ENCODE data around the gene HOXA3.

Gene HOXA3

DNA sequence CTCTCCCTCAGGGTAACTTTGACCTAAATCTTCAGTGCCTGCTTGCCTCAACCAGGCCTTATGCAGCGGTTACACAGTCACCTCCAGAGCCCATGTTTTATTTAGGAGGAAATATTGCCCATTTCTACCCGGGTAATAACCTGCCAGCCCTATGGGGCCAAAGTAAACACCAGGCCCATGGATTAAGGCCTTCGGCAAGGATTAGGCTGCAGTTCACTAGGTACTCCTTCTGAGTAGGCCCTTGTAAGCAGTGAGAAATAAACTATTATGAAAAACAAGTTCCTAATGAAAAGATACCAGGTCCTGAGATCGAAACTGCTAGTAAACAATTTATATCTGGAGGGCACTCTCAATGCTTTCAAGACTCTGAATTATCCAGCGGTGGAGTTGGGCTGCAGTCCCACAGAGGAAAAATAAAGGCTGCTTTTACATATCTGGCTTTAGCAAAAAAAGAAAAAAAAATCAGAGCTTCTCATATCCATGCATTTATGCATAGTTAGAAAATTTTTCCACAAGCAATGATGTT lies 25.5 kb upstream of the HOXA3 start:
- DNase-seq = no peak

DNA sequence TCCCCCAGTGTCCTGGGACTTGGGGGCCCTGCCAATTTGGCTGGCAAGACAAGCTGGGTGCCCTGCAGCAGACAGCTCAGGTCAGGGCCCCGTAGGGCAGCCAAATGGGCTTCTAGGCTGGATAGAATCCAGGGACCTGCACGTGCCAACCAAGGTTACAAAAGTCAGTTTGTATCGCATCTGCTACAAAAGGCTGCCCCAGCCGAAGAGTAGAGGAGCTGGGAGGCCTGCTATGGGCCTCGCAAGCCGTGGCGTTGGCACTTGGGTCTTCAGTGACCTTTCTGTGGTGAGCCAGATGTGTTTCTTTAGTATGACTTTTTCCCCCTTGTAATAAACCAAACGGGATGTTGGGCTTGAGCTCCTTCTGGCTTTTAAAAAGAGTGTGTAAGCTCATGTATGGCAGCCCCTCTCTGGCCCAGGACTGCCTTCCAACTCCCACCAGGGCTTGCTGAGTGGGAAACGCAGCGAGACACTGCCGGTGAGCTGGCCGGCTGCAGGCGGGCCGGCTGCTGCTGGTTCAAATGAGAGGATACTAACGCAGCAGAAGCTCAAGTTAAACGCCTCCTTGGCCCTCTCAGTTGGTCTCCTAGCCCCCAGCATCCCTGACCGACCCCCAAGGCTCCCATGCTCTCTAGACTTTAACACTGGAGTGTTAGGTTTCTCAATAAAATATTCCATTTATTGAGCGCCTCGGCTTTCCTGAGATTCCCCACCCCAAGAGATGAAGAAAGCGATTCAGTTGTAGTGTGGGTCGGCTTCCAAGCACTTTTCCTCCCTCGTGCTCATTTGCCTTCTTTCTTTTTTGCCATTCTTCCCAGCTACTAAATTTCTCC lies 24.8 kb upstream of the HOXA3 start:
- no peak for DNase-seq

DNA sequence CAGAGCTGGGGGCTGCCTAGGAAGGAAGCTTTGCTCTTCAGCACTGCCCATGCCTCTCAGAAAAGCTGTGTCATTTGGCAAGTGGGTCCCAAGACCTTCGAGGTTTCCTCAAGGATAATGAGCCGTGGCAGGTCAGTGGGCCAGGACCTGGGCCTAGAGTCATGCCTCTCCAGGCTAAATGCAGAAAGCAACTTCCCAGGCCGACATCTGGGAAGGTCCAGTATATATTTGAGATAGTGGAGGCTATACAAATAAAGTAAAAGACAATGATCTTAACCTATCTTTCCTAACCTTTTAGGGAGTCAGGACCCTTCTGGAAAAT lies 24.1 kb upstream of the HOXA3 start:
- DNase-seq = no peak

DNA sequence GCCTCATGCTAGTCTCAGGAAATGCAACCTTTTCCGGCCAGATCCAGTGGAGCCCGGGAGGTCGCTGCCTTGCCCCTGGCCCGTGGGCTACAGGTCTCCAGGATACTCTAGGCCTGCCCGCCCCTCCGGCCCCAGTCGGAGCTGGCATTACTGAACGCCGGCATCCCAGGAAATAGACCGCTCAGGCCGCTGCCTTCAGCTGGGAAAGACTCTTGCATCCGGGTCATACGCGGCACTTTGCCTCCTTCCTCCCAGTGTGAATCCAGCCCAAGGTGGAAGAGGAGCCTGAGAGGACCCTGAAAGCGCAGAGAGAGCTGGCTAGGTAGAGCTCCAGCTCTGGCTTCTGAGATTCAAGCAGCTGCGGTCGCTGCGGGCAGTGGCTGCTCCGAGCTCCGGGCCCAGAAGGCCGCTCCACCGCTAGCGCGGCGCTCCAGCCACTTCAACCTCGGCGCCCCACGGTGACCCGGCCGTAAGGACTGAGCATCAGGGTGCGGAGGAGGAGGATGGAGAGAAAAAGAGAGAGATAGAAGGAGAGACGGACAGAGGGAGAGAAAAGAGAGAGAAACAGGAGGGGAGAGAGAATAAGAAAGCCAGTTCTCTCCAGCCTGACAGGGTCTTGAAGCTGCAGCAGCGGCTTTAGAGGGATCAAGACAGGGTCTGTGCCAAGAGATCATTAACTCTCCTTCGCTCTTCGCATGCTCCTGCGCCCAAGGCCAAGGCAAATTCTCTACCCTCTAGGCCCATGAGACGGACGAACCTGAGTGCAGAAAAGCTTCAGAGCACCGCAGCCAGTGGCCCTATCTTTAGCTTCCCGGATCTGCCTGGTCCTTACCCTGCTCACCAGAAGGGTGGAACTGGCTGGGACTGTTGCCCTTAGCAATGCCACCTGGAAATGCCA lies 23.5 kb upstream of the HOXA3 start:
- no peak for DNase-seq

DNA sequence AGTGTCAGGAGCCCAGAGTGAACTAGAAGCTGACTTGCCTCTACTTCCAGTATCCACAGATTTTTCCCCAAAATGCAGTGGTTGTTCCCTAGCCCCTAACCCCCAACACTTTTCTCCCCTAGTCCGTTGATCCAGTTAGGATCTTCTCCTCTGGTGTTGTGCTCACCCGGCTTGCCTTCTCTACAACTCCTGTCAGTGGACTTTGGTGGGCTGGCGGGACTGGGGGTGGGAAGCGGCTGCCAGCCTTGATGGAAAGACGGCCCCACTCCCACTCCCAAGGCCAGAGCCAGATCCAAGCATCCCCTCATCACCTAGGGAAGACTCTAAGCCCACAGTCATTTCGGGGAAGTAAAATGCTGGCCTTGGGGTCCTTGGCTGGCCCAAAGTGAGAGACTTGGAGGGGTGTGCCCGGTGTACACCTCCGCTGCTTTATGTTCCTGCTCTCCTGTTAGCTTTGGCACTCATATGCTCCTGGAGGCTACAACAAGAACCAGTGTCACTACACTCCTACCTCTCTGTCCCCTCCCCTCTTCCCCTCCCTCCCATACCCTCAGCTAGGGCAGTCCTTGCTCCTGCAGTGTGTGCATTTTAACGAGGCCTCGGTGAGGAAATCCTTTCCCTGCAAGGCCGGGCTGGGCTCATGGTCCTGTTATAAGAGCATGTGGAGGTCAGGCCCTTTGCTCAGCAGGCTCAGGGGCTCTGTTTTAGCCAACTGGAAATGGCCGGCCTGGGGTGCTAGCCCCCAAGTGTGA lies 22.7 kb upstream of the HOXA3 start:
- DNase-seq = no peak

DNA sequence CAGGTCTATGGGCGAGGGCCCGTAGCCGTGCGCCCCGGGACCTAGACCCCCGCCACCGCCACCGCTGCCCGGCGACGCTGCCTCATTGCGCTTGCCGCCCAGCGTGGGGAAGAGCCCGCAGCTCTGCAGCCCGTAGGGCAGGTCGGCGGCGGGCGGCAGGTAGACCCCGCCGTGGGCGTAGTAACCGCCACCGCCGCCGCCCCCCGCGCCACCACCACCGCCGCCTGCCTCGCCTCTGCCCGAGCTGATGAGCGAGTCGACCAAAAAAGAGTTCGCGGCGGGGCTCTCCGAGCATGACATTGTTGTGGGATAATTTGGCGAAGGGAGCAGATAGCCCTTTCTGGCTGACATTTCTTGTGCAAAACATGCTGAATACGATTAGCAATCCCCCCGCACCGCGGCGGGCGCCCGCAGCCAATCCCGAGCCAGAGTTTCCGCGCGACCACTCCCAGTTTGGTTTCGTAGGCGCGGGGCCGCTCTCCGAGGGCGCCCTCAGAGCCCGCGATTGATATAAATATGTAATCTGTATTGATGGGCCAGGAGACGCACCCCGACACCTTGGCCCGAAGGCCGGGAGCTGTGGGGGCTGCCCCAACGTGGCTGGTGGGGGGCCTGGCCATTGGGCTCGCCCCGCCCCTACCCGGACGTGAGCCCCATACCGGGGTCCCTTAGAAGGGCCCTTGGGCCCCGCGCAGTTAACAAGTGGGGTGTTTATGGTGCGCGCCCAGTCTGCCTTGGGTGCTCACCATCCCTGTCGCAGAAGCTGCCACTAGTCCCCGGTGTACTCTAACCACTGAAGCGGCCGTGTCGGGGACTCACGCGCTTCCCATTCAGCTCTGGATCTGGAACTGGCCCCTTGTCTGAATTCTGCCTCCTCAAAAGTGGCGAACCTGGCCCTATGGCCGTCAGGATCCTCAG lies 21.8 kb upstream of the HOXA3 start, which contains the start of gene HOXA10:
Gene HOXA10, minus strand, starts transcription at position 365 of the 918 bp plus-strand sequence. Its CDS starts 14 bp downstream, at position 351.
- DNase-seq = no peak

DNA sequence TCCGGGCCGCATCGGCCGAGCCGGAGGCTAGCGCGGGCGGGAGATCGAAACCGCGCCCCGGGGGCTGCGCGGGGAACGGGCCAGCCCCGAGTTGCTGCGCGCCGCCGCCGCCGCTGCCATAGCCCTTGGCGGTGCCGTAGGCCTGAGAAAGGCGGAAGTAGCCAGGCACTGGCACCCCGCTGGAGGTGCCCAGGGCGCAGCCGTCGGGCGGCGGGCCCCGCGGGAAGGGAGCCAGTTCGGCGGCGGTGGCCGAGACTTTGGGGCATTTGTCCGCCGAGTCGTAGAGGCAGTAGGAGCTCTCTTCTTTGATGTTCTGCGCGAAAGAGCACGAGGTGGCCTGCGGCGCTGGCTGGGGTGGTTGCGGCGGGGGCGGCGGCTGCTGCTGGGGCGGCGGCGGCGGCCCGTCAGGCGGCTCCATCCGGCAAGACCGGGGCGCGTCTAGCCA lies 21.1 kb upstream of the HOXA3 start:
- DNase-seq = no peak

DNA sequence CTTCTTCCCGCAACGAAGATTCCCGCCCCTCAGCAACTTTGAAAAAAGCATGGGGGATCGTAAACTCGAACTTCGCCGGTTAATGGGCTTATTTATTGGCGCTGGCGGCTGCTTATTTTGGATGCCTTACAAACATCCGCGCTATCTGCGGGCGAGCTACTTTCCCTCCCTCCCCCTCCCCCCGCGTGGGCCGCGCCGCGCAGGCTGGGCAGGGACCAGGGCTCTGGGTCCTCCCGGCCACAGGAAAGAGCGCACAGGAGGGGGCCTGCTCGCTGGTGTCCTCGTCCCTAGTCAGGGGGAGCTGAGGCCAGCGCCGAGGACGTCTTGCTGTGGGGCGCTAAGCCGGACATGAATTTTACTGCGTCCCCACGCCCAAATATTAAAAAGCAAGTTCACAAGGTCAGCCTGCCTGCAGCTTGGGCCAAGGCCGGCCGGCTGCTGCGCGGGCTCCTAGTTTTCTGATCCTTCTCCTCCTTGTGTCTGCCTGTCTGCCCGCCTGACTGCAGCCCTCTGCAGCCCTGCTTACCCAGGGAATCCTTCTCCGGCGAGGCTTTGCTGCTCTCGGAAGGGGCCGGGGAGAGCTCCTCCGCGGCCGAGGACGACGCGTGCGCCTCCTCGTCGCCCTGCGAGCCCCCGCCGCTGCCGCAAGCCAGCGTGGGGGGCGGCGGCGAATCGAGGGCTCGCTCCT lies 20.6 kb upstream of the HOXA3 start:
- no peak for DNase-seq

DNA sequence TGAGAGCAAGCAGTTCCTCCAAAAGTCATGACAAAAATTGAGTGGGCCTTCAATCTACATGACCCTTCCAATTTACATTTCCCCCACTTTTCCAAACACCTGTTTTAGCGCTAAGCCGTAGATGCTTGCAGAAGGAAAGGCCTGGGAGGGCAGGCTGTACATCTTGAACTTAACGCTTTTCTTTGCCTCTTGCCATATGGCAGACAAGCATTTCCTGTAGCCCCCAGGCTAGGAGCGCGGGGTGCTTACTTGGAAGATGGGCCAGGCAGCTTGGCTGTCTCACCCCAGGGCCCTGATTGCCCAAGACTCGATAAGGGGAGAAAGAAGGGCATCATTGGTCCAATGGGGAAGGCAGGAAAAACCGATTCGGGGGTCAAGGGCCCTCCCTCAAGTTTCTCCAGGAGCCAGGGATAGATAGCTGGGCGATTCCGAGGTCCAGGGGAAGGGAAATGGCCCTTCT lies 20.0 kb upstream of the HOXA3 start:
- DNase-seq = peak; percentile 49

DNA sequence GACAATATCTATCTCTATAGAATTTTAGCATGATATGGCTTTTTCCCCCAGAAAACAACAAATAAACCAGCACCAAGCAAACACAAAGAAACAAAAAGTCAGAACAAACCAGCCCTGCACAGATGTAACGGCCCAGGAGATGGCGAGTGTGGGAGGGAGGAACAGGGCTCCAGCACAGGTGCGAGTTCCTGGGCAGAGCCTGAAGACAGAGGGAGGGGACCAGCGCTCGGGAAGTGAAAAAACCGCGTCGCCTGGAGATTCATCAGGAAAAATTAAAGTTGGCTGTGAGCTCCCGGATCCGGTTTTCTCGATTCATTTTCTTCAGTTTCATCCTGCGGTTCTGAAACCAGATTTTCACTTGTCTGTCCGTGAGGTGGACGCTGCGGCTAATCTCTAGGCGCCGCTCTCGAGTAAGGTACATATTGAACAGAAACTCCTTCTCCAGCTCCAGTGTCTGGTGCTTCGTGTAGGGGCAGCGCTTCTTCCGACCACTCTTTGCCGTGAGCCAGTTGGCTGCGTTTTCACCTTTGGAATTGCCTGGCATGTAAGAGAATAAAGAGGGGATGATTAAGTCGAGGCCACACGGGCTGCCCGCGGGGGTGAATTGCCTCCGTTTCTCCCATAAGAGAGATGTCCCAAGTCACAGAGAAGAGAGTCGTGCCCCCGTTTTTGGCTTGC lies 19.4 kb upstream of the HOXA3 start:
- peak; percentile 74 for DNase-seq

DNA sequence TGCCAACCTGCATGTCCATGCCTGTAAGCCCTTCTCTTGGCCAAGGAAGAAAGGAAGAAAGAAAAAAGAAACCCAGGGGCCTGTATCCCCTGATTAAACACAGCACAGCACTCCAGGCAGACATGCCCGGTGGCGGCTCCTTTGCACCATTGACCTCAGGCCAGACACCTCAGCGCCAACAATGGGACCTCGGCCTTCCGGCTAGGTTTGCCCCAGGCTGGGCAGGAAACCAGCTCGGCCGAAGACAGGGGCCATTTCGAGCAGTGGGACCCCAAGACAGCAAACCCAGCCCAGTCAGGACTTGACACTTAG lies 18.9 kb upstream of the HOXA3 start:
- DNase-seq = peak; percentile 74

DNA sequence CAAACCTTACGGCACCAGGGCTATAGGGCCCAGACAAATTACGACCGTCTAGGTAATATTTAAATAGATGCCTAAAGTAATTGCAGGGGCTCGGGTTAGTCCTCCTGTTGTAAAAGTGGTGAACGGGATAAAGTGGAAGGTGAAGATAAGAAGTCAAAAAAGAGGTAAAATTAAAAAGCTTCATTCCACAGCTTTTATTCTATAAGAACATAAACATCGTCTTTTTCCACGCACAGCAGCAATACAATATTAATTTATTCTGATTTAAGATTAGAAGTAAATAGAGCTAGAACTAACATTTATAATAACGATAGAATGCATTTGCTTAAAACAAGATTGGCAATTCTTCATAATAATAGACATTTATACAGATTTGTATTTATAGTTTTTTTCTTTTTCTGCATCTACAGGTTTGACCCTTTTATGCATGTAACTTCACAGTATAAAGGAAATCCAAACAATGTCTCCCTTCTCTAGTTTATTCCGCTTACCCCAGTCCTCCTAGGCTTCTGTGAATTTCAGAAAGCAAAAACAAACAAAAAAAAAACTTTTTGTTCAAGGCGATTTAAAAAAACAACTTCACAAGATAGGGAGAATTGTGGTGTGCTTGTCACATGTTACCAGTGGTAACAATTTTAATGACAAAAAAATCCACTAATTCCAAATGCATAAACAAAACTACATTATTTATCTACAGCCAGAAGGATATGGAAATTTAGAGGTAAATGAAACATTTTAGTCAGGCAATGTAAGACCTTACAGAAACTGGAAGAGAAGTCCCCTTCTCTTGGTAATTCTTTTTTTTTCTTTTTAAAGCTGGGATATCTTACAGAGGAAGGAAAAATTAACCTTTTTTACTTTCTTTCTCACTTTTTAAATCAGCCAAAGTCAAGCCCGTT lies 18.3 kb upstream of the HOXA3 start:
- DNase-seq = peak; percentile 74

DNA sequence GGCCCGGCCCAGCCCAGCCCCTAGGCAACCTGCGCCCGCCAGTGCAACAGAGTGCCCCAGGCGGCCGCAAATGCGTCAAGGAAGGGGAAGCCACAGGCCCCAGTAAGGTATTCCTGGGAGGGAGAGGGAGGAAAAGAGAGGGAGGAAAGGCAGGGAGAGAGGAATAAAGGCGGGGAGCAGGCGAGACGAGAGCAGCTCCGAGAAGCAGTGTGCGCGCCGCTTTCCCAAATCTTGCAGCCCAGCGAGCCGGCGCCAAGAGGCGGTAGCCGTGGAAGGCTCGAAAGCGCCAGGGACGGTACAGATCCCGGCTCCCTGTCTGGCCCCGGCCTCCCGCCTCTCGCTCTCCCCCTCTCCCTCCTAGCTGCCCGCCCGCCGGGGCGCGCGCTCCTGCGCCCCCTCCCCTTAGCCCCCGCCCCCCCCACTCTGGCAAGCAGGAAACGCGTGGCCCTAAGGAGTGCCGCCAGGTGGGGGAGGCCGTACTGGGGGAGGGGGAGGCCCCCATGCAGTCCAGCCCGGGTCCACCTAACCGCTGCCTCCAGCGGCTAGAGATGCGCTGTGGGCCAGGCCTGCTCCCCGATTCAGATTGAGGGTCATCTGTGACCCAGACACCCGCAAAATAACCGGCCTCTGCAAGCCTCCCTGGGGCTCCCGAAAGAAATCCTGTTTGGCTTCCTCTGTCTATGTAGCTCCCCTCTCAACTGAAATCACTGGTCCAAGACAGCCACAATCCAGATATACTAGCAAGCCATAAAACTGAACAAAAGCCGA lies 17.5 kb upstream of the HOXA3 start:
- peak; percentile 74 for DNase-seq

DNA sequence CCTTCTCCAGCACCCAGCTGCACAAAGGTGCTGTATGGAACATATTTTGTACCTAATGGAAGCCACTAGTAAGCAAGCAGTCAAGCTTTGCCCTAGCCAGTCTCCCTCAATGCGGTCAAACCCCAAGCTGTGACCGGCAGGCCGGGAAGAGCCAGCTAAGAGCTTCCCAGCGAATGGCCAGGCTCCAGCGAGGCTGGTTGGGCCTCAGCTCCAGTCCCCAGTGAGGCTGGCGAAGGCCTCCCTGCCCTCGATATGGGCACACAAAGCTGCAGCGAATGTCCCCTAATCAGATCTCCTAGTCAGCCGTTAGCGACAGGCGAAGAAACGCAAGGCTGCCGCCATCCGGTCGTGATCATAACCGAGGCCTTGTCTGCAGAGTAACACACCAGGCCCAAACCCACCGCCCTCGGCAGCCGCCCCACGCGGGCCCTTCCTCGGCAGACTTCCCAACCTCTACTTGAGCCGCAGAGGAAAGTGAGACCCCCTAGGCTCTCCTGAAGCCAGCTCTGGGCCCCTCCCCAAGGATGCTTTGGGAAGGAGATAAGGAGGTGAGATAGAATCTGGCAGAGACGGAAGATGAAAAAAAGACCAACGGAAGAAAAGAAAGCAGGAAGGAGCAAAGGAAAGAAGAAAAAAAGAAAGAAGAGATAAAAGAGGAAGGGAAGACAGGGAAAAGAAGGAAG lies 16.0 kb upstream of the HOXA3 start:
- DNase-seq = peak; percentile 75

DNA sequence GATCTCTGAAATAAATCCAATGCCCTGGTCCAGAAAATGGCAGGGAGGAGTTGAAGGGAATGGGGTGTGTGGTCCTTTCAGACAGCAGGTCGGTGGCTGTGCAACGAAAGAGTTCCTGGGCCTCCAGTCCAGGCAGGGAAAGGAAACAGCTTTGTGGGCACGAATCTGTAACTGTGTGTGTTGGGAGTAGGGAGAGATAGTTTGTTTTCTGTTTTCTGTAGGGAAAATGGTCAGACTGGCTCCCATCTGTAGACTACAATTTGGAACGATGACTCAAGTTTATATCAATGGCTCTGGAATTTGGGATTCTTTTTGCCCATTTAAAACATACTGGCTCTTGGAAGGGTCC lies 15.5 kb upstream of the HOXA3 start:
- no peak for DNase-seq

DNA sequence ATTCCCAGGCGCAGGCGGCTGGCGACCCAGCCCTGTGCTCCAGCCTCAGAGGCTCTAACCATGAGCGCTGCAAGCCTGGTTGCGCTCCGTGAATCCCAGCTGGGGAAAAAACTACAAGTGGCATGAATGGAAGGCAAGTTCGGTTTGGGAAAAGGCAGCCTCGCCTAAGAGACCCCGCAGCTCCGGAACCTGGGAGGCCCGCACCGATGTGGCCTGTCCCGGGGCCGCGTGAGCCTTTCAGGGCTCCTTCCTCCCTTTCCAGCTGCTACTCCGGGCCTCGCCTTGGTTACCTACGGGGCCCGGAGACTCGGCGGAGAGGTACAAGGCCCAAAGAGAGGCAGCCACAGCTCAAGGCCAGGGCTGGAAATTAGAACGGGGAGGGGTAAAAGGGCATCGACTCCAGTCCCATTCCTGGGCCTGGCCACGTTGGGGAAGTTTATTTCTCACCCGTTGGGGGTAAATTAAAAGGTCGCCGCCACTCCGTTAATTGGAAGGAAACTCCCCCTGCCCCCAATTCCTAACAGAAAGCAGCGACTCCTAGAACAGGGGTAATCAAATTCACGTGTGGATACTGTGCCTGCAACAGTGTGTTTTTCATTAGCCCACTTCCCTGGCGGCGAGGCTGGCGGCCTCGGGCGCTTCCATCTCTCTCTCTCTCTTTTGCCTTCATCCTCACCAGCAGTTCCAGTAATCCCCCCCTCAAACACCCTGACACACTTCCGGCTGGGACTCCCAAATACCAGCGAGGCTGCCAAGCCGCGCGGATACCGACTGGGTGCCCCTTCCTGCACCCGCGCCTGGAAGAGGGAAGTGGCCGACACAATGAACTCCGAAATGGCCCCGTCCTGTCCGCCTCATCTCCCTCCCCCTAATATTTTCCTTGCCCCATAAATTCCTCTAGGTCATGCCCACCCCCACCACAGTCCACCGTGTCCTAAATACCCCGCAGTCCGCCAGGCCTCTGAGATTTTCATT lies 14.4 kb upstream of the HOXA3 start:
- DNase-seq = no peak

DNA sequence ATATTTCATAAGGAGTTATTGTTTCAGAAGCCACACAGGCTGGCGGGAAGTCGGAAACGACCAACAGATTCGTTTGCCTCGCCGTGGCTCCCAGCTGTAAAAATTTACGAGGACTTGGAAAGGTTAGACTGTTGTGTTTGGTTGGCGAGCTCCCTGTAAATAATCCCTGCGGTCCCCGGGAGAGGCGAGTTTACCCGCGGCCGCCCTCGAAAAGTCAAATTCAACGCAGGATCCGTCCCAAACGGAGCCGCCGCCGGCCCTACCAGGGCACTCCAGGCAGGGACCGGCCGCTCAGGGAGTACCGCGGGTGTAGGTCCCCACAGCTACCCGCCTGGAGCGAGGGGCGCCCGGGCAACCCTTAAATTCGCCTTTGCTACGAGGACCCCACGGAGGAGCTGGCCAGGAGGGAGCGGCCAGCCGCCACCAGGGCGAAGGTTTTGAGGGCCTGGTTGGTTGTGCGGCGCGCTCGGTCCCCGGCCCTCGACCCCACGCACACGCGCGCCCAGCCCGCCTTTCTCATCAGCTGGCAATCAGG lies 13.7 kb upstream of the HOXA3 start:
- no peak for DNase-seq

Data from DMS79 treated with DMSO at 0.1 percent for 48 hours (cell line).